Measurements from ENCODE around the gene POGLUT2. TPM values are rescaled to one million over a fixed set of nuclear protein-coding genes. Genes with fewer than 3 reads are reported as not detected.

POGLUT2 gene
- total and polyA plus RNA-seq, 10 of the 15 experiments (the other 5 are each of a cell fraction or from before 2014, with no cell fraction given), result 2.9 to 11.3 (median 7.6) TPM

GRCh38 chr13:102845630-102846260, 47.0 kb upstream of the POGLUT2 start, which contains the start of gene ERCC5 (continued):
- no peak for TF ChIP-seq NRF1 (conservative IDR thresholded peaks at IDR 0.05; ENCODE audit: low read depth, low read length)
- TF ChIP-seq IRF3 (IDR thresholded peaks at IDR 0.05), result no peak
- TF ChIP-seq EGR1 (IDR thresholded peaks at IDR 0.05; ENCODE audit: borderline replicate concordance in 1 of 2, low read depth in 2 of 2, low read length in 2 of 2), result peak in 1 of 2 experiments; percentile 92; a peak in 2 of 3 replicates
- TF ChIP-seq HCFC1 (IDR thresholded peaks at IDR 0.05; ENCODE audit: low read length), result peak; percentile 82
- TF ChIP-seq RCOR1 (conservative IDR thresholded peaks at IDR 0.05; ENCODE audit: low read depth, low read length), result 0 out of 2 replicates have a peak, but pooled peaks have one; percentile 21
- no peak for TF ChIP-seq EZH2 (IDR thresholded peaks at IDR 0.05; ENCODE audit: borderline replicate concordance, control insufficient read depth, low read depth, low read length)
- 0 out of 2 replicates have a peak, but pooled peaks have one; percentile 69 for TF ChIP-seq NKRF (conservative IDR thresholded peaks at IDR 0.05)
- TF ChIP-seq LARP7 (IDR thresholded peaks at IDR 0.05), result peak; percentile 25
- peak; percentile 61 for TF ChIP-seq MYC (IDR thresholded peaks at IDR 0.05; ENCODE audit: insufficient read depth, insufficient read length, insufficient replicate concordance, low read length, severe bottlenecking)
- TF ChIP-seq NR2F1 (conservative IDR thresholded peaks at IDR 0.05), result peak; percentile 67
- peak; percentile 96 for TF ChIP-seq ELK1 (IDR thresholded peaks at IDR 0.05; ENCODE audit: low read depth, low read length)
- TF ChIP-seq E2F8 (IDR thresholded peaks at IDR 0.05; ENCODE audit: low read depth, partially characterized antibody), result peak; percentile 92
- no peak for TF ChIP-seq BCLAF1 (IDR thresholded peaks at IDR 0.05)
- TF ChIP-seq RAD21 (IDR thresholded peaks at IDR 0.05; ENCODE audit: insufficient read depth, low read depth, low read length), result no peak; the same call in 1 of the 2 replicates
- no peak for TF ChIP-seq ZNF24 (IDR thresholded peaks at IDR 0.05)
